HG03442 (cell line): ENCODE measurements around the gene DOCK4.
A peak's percentile ranks its signal among the peaks of the same experiment; 100 is the strongest.
"Not testable (repeated sequence)": the region's sequence is repeated elsewhere in the genome, so short reads cannot be mapped to it uniquely, and the experiment has no call there.

Experiments used
- ATAC-seq: cut with Tn5 transposase; IDR thresholded peaks from one replicate; pipeline ENCODE4 v1.9.1; 2021; ENCODE audit warnings: mild to moderate bottlenecking, moderate library complexity; ENCODE audit not compliant: unreplicated experiment

Gene DOCK4, protein sequence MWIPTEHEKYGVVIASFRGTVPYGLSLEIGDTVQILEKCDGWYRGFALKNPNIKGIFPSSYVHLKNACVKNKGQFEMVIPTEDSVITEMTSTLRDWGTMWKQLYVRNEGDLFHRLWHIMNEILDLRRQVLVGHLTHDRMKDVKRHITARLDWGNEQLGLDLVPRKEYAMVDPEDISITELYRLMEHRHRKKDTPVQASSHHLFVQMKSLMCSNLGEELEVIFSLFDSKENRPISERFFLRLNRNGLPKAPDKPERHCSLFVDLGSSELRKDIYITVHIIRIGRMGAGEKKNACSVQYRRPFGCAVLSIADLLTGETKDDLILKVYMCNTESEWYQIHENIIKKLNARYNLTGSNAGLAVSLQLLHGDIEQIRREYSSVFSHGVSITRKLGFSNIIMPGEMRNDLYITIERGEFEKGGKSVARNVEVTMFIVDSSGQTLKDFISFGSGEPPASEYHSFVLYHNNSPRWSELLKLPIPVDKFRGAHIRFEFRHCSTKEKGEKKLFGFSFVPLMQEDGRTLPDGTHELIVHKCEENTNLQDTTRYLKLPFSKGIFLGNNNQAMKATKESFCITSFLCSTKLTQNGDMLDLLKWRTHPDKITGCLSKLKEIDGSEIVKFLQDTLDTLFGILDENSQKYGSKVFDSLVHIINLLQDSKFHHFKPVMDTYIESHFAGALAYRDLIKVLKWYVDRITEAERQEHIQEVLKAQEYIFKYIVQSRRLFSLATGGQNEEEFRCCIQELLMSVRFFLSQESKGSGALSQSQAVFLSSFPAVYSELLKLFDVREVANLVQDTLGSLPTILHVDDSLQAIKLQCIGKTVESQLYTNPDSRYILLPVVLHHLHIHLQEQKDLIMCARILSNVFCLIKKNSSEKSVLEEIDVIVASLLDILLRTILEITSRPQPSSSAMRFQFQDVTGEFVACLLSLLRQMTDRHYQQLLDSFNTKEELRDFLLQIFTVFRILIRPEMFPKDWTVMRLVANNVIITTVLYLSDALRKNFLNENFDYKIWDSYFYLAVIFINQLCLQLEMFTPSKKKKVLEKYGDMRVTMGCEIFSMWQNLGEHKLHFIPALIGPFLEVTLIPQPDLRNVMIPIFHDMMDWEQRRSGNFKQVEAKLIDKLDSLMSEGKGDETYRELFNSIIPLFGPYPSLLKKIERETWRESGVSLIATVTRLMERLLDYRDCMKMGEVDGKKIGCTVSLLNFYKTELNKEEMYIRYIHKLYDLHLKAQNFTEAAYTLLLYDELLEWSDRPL (N-terminal part only)

GRCh38 chr7:112206238-112206990 lies at the start of gene DOCK4, which contains the start of gene ZNF277:
DOCK4 (minus strand) TSS chr7:112206399; CDS start chr7:112206138, 261 bp downstream.
ZNF277 (plus strand) TSS chr7:112206695; CDS start chr7:112206717, 22 bp downstream.
- ATAC-seq: peak; percentile 95

- ATAC-seq: no peak
Observed at GRCh38 chr7:112255388-112255720, 49.2 kb upstream of the DOCK4 start.

- no peak for ATAC-seq
Observed at GRCh38 chr7:112254709-112255387, 48.6 kb upstream of the DOCK4 start.

GRCh38 chr7:112254156-112254555 lies 48.0 kb upstream of the DOCK4 start:
- ATAC-seq: no peak

GRCh38 chr7:112252691-112253090 lies 46.5 kb upstream of the DOCK4 start:
- ATAC-seq: no peak

- no peak for ATAC-seq
Observed at GRCh38 chr7:112252141-112252540, 45.9 kb upstream of the DOCK4 start.

- not testable (repeated sequence) for ATAC-seq
Observed at GRCh38 chr7:112249967-112250366, 43.8 kb upstream of the DOCK4 start.

GRCh38 chr7:112248598-112248997 lies 42.4 kb upstream of the DOCK4 start:
- ATAC-seq: no peak

- ATAC-seq: no peak
Observed at GRCh38 chr7:112238852-112239610, 32.8 kb upstream of the DOCK4 start.

- ATAC-seq: no peak
Observed at GRCh38 chr7:112238330-112238729, 32.1 kb upstream of the DOCK4 start.

DNA sequence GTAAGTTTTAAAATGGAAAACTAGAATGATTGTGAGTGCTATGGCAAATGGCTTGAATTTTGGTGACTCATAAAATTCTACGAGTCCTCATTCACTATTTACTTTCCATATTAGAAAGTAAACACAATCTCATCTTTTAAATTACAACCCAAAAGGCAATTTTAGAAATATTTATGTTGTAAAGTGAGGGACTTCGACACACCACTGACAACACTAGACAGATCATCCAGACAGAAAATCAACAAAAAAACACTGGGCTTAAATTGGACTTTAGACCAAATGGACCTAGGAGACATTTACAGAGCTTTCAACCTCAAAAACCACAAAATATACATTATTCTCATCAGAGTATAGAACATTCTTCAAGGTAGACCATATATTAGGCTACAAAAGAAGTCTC lies 30.4 kb upstream of the DOCK4 start:
- no peak for ATAC-seq

- no peak for ATAC-seq
Observed at GRCh38 chr7:112234147-112234546, 27.9 kb upstream of the DOCK4 start.

GRCh38 chr7:112233048-112233697 lies 27.0 kb upstream of the DOCK4 start:
- no peak for ATAC-seq

DNA sequence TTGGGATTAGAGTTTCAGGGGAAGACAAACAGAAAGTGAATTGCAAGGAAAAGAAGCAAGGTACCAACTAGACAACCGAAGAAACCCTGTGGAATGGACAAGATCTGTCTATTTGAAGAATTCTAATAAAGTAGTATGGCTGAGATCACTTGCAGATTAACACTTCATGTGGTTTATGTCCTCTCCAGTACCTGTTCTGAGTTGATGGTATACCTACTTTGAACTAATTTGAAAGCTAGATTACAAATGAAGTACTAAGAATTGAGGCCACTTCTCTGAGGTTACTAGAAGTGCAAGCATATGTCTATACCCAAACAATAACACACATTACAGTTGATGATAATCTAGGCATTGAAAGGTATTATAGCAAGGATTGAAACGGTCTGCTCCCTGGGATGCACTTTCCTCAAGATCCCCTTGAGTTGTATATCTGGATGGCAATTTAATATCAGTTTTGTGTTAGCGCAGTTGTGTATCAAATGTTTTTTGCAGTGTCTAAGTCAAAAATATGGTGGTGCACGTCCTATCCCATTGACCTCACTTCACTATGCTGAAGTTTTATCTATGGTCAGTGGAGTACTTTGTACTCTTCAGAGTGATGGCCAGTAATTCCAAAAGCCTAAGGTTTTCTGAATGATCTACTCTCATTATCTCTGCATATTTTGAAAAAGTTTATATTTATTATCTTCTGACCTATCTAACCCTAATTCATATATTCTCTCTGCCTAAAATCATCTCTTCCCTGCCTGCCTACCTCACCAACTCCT lies 26.2 kb upstream of the DOCK4 start:
- ATAC-seq: no peak

- ATAC-seq: no peak
Observed at GRCh38 chr7:112228632-112229031, 22.4 kb upstream of the DOCK4 start.

- no peak for ATAC-seq
Observed at GRCh38 chr7:112226701-112227276, 20.6 kb upstream of the DOCK4 start.

GRCh38 chr7:112225006-112225405 lies 18.8 kb upstream of the DOCK4 start:
- ATAC-seq: no peak
